OCI-LY7 (cell line): ENCODE measurements around the gene COL8A1. TPM values are rescaled to one million over a fixed set of nuclear protein-coding genes. Genes with fewer than 3 reads are reported as not detected.

Source experiments
- BruUV-seq: library from RNA; stranded (reverse); fragments of 400-500 nt; replicated peaks from 2 replicates; lab custom pipeline; 2021; lab: Mats Ljungman, UMichigan
- CTCF ChIA-PET: fragments of 300-600 bp; sonication (Branson Sonifier 250); formaldehyde crosslinking; loops from one replicate; lab custom pipeline; 2022; ENCODE audit warnings: antibody characterized with exemption; ENCODE audit not compliant: unreplicated experiment; lab: Charles Lee
- POLR2A ChIA-PET: fragments of 300-600 bp; sonication (Branson Sonifier 250); formaldehyde crosslinking; loops from one replicate; lab custom pipeline; 2022; ENCODE audit warnings: antibody characterized with exemption; lab: Charles Lee
- DNase-seq: peaks from one replicate; pipeline ENCODE4 v3.0.0-alpha.2; 2015; ENCODE audit warnings: low spot score
- H2AFZ ChIP-seq: fragments of 200-600 bp; sonication (generic), shearing (Covaris generic); 2 replicates; pipeline ENCODE4 v1.6.1; 2014; ENCODE audit warnings: mild to moderate bottlenecking, antibody characterized with exemption, low read length, moderate library complexity
- H3K27ac ChIP-seq: fragments of 200-600 bp; sonication (generic); 2 replicates; pipeline ENCODE4 v1.5.1; 2014; ENCODE audit warnings: mixed run types, low read depth, mild to moderate bottlenecking, moderate library complexity, low read length, inconsistent platforms; ENCODE audit not compliant: poor library complexity, severe bottlenecking
- H3K36me3 ChIP-seq: fragments of 200-600 bp; sonication (generic); 2 replicates; pipeline ENCODE4 v1.6.1; 2014; ENCODE audit warnings: mild to moderate bottlenecking, antibody characterized with exemption, low read length, moderate library complexity, mixed read lengths; ENCODE audit not compliant: insufficient read depth
- H3K4me1 ChIP-seq: fragments of 200-600 bp; sonication (generic); 2 replicates; pipeline ENCODE4 v1.5.1; 2014; ENCODE audit warnings: mild to moderate bottlenecking, low read length; ENCODE audit not compliant: insufficient read depth, poor library complexity, severe bottlenecking
- H3K4me2 ChIP-seq: fragments of 200-600 bp; sonication (generic); 2 replicates; pipeline ENCODE4 v1.6.1; 2014; ENCODE audit warnings: mild to moderate bottlenecking, low read length
- H3K4me3 ChIP-seq: fragments of 200-600 bp; sonication (generic); 2 replicates; pipeline ENCODE4 v1.5.1; 2014; ENCODE audit warnings: mild to moderate bottlenecking, low read depth, low read length; ENCODE audit not compliant: poor library complexity, severe bottlenecking
- H3K79me2 ChIP-seq: fragments of 200-600 bp; sonication (generic); 2 replicates; pipeline ENCODE4 v1.6.1; 2016; ENCODE audit warnings: low read depth, mild to moderate bottlenecking, low read length, moderate library complexity, mixed read lengths; ENCODE audit not compliant: insufficient read depth
- H3K9me2 ChIP-seq: fragments of 200-600 bp; sonication (generic); 2 replicates; pipeline ENCODE4 v1.6.1; 2016; ENCODE audit warnings: mild to moderate bottlenecking, low read length, mixed read lengths; ENCODE audit not compliant: insufficient read depth
- H3K9me3 ChIP-seq: fragments of 200-600 bp; sonication (generic); 2 replicates; pipeline ENCODE4 v1.6.1; 2014; ENCODE audit warnings: mild to moderate bottlenecking, mixed run types, low read length, mixed read lengths
- H4K20me1 ChIP-seq: fragments of 200-600 bp; sonication (generic); 2 replicates; pipeline ENCODE4 v1.6.1; 2014; ENCODE audit warnings: mild to moderate bottlenecking, antibody characterized with exemption, low read length, moderate library complexity, mixed read lengths; ENCODE audit not compliant: insufficient read depth
- CTCF ChIP-seq: fragments of 200-600 bp; sonication (generic); conservative IDR thresholded peaks from 2 replicates; pipeline ENCODE4 v1.5.1; 2014; ENCODE audit warnings: mild to moderate bottlenecking, antibody characterized with exemption, low read length, moderate library complexity, mixed read lengths
- EZH2phosphoT487 ChIP-seq: fragments of 200-600 bp; sonication (generic); IDR thresholded peaks from 2 replicates; pipeline ENCODE4 v1.6.1; 2018; ENCODE audit warnings: low read depth, borderline replicate concordance, mild to moderate bottlenecking, mixed run types, antibody characterized with exemption, low read length, moderate library complexity, mixed read lengths
- intact Hi-C: fragments of 100-400 bp; cut with micrococcal nuclease; formaldehyde crosslinking; loops from one replicate; pipeline ENCODE4 v1.10.0; 2022; ENCODE audit not compliant: unreplicated experiment
- total RNA-seq, 2 experiments: library from RNA; depleted of rRNA in 1 of 2; stranded (reverse); fragments of >200 nt in 1 of 2; shearing (Covaris generic) in 1 of 2; gene quantifications; 2 replicates each; pipeline ENCODE4 v1.2.3, GENCODE V29; 2014 to 2022

COL8A1 gene
- total RNA-seq, 2 experiments from 2014 or later = 0.10 TPM; not detected in 1

GRCh38 chr3:99842826-99843589 is 204.6 kb downstream of the COL8A1 start:
- H3K27ac ChIP-seq = no peak overlapping the region
- H2AFZ ChIP-seq = no peak overlapping the region
- H3K79me2 ChIP-seq = 0 out of 2 replicates have a peak, but pooled peaks cover 5% of the 10 kb centered on the region
- H3K36me3 ChIP-seq = no peaks in the 10 kb centered on the region
- TF ChIP-seq EZH2phosphoT487 (no peak), CTCF (peak; percentile 78)
- ChIA-PET CTCF (no interaction called here), POLR2A (no interaction called here)
- no peak overlapping the region for H3K4me2 ChIP-seq
- H4K20me1 ChIP-seq = peaks cover 37% of the 10 kb centered on the region
- no peak overlapping the region for H3K4me3 ChIP-seq
- H3K9me3 ChIP-seq = no peaks in the 10 kb centered on the region
- BruUV-seq = no TSS peak
- H3K4me1 ChIP-seq = no peaks in the 10 kb centered on the region
- DNase-seq = peak; percentile 10
- no peaks in the 10 kb centered on the region for H3K9me2 ChIP-seq
- intact Hi-C loops = no loop called here

DNA sequence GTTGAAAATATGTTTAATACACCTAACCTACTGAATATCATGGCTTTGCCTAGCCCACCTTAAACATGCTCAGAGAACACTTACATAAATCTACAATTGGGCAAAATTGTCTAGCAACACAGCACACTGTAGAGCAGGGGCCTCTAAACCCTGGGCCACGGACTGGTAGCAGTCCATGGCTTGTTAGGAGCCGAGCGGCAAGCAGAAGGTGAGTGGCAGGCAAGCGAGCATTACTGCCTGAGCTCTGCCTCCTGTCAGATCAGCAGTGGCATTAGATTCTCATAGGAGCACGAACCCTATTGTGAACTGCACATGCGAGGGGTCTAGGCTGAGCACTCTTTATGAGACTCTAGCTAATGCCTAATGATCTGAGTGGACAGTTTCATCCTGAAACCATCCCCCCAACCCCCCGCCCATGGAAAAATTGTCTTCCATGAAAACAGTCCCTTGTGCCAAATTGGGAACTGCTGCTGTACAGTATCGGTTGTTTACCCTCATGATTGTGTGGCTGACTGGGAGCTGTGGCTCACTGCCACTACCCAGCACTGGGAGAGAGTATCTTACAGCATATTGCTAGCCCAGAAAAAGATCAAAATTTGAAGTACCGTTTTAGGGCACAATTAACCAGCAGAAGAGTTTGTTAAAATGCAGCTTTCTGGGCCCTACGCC is 205.3 kb downstream of the COL8A1 start:
- CTCF ChIA-PET = no interaction called here
- TF ChIP-seq EZH2phosphoT487 (no peak), CTCF (peak; percentile 41; the same call in 1 of the 2 replicates)
- Histone ChIP-seq H3K36me3 (no peaks in the 10 kb centered on the region), H3K4me3 (no peak overlapping the region), H3K4me1 (no peaks in the 10 kb centered on the region), H3K9me2 (no peaks in the 10 kb centered on the region), H4K20me1 (peaks cover 37% of the 10 kb centered on the region), H3K4me2 (no peak overlapping the region), H2AFZ (no peak overlapping the region), H3K27ac (no peak overlapping the region), H3K9me3 (no peaks in the 10 kb centered on the region), H3K79me2 (0 out of 2 replicates have a peak, but pooled peaks cover 5% of the 10 kb centered on the region)
- intact Hi-C loops = no loop called here
- POLR2A ChIA-PET = interaction anchor here (0.7 kb wide), 1 partner anchor 85 kb away, joined by 4 read pairs; no protein-coding TSS in a partner anchor
- no TSS peak for BruUV-seq
- DNase-seq = no peak

- Histone ChIP-seq H3K27ac (no peak overlapping the region), H3K79me2 (0 out of 2 replicates have a peak, but pooled peaks cover 5% of the 10 kb centered on the region), H4K20me1 (peaks cover 31% of the 10 kb centered on the region), H3K4me2 (no peak overlapping the region), H2AFZ (no peak overlapping the region), H3K9me3 (no peaks in the 10 kb centered on the region), H3K4me3 (no peak overlapping the region), H3K36me3 (no peaks in the 10 kb centered on the region), H3K9me2 (no peaks in the 10 kb centered on the region), H3K4me1 (no peaks in the 10 kb centered on the region)
- no TSS peak for BruUV-seq
- intact Hi-C loops = no loop called here
- POLR2A ChIA-PET = no interaction called here
- no peak for DNase-seq
- CTCF ChIA-PET = no interaction called here
- TF ChIP-seq EZH2phosphoT487 (no peak), CTCF (no peak)
Measured at GRCh38 chr3:99845331-99845730, 206.9 kb downstream of the COL8A1 start.
